HG03097 (cell line): ENCODE results near the gene DUSP1.

Experiments
- ATAC-seq: cut with Tn5 transposase; IDR thresholded peaks from one replicate; pipeline ENCODE4 v1.9.1; 2021; ENCODE audit not compliant: unreplicated experiment, low FRiP score

The DUSP1 gene

DNA sequence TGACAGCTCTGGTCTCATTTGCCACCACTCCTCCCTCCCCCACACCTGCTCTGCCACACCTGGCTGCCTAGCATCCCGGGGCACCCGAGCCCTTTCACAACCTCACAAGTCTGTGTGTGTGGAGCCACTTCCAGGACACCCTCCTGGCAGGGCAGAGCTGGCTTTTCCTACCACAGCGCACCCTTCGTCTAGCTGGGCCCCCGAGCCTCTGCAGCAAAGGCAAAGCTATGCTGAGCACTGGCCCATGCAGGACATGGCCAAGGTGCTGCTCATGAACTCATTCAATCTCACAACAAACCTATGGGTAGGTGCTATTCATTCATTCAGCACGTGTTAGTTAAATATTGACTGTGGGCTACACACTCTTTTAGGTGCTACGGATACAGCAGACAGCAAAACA is 43.4 kb downstream of the DUSP1 start:
- no peak for ATAC-seq

DNA sequence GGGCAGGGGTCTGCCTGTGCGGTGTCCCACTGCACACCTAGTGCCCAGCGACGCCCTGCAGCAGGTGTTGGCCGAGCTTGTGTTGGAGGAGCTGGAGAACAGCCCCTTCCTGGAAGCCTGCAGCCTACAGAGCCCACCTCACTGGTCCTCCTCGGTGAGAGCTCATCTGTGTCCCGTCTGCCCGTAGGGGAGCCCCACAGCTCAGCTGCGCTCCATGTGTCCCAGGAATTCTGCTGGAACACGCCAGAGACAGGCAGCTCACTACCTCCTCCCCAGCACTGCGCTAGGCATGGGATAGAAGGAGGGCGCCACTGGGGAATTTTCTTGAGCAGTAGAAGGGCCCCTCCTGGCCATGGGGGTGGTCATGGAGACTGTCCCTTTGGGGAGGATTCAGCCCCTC is 44.0 kb downstream of the DUSP1 start:
- ATAC-seq = no peak

DNA sequence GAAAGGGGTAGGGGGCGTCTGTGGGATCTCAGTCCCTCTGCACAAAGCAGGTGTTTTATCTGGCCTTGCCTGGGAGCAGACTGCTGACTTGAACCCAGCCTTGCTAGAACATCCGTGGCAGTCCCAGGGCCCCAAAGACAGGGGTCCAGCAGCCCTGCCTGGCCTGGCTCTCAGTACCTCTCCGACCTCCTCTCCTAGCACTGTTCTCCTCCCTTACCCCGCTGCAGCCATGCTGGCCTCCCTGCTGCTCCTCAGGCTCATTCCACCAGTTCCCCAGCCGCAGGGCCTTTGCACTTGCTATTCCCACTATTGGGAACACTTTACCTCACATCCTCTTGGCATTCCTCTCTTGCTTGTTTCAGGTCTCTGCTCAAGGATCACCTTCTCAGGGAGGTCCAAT is 45.2 kb downstream of the DUSP1 start:
- ATAC-seq = no peak

DNA sequence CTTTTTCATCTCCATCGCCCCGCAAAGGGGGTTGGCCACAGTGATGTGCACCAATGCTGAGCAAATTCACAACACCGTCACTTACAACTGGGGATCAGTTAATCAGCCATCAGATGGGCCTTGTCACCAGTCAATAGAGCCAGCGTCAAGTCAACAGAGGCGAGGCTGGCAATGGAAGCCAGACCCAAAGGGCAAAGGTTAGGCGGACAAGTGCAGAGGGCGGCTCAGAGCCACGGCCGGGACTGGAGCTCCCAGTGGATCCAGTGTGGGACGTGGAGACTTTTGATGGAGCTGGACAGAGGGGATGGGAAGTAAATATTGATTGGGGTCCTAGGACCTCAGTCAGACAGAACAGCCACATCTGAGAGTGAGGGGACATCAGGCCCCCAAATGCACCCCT is 45.7 kb downstream of the DUSP1 start:
- no peak for ATAC-seq

DNA sequence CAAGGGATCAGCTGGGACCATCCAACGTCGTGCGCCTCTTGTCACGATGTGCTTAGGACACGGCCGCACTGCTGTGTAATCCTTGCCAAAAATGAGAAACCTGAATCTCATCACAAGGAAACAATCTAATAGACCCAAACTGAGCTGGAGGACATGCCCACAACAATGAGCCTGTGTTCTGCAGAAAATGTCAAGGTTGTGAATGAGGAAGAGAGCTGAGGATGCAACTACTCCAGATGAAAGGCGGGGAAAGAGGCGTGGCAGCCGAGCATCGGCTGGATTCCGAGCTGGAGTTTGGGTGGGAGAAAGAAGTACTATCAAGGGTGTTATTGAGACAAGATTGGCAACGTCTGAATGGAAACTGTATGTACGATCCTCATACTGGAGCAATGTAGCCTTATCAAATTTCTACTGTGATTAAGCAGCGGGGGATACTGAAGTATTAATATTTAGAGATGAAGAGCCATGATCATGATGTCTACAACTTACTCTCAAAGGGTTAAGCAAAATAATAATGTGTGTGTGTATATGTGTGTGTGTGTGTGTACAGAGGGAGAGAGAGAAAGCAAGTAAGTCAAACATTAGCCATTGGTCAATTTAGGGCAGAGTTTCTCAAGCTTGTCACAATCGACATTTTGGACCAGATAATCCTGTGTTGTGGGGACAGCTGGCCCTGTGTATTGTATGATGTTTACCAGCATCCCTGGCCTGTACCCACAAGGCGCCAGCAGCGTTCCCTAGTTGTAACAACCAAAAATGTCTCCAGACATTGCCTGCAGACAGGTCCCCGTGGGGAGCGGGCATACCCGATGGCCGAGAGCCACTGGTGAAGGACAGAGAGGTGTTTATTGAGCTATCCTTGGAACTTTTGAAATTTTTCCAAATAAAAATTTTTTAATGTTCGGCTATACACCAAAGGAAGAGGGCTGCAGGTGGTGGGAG is 46.5 kb downstream of the DUSP1 start:
- ATAC-seq = no peak

DNA sequence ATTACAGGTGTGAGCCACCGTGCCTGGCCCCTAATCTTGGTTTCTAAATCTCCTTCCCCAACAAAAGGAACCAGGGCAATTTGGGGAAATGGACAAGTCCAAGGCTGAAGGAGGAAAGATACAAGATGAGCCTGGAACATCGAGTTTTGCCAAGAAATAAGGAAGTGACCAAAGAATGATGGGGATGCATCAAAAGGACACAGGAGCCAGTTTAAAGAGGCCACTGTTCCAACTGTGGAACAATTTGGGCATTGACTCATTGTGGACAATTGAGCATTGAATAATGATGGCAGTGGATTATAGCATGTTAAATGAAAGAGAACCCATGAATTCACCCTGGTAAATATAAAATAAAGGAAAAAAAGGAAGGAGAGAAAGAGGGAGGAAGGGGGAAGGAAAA is 47.5 kb downstream of the DUSP1 start:
- no peak for ATAC-seq

DNA sequence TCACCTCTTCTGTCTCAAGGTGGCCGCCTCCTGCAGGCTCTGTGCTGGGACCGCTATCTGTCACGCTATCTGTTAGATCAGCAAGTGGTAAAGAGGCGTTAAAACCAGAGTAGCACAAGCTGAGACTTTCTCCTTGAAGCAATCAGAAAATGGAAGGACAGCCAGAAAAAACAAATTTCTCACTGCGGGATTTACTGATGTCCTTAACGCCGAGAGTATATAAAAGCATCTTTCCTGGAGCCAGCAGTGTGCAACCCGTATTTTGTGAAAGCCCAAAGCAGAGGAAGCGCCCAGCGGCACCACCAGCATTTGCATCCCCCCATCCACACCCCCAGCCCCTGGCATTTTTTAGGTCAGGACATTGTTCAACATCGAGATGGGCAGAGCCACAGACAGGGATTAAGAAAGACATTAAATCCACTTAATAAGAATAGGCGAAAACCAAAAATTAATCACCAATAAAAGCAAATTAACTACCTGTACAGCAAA is 48.6 kb downstream of the DUSP1 start:
- ATAC-seq = no peak

DNA sequence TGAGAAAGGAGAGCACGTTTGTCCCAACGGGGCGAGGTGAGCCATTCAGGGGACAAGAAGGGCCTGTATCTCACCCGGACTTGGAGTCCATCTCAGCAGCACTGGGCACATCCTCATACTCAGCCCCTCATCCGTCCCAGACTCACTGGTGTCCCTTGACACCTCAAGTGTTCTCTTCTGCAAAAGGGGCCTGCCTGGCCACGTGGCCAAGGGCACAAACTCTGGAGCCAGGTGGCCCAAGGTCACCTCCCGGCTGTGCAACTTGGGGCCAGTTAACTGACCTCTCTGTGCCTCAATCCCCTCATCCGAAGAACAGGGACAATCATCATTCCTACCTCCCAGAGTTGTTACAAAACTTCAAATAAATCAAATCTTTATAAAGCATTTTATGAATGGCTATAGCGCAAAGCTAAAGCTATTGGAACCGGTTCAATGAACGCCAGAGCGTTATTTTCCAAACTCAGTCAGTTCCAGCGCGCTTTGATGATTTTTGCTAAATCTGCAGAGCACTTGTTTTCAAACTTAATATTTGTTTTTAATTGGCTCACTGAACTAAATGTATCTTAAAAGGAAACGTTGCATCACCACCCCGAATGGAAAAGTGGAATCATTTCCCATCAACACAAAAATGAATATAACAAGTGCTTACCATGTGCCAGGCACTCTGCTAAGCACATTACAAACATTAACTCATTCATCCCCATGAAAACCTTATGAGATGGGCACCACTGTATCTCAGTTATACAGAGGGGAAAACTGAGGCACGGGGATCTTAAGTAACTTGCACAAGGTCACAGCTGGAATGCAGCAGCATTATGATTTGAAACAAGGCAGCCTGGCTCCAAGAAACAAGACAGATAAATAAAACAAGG is 49.3 kb downstream of the DUSP1 start:
- no peak for ATAC-seq

DNA sequence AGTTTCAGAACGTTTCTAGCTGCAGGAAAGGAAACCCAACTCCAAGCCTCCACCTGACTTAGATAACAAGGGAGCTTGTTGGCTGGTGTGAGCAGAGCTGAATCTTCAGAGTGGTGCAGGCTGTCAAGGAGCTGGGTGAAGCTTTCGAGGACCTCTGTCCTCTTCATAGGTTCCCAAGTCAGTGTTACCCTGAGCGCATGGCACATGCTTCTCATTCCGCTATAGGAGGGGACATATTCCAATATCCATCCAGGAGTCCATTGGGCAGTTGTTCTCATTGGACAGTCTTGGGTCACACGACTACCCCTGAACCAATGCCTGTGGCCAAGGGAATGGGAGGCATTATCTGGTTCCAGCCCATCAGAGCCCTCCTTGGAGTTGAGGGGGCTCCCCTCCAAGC is 50.3 kb downstream of the DUSP1 start:
- no peak for ATAC-seq

DNA sequence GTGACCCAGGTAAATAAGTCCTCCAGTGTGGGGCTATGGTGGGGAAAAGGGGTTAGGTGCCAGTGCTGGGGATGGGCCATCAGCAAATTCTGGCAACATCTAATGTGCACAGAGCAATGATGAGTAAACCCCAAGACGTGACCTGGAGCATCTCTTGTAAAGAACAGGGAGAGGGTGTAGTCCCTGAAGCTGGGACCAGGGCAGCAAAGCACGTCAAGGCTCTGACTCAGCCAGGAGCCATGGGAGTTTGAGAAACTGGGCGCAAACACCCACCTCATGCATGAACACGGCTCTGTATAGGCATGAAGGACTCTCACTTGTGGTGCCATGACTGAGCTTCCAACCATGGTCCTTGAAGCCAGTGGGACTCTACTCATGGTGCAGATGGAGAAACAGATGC is 51.8 kb downstream of the DUSP1 start:
- no peak for ATAC-seq

DNA sequence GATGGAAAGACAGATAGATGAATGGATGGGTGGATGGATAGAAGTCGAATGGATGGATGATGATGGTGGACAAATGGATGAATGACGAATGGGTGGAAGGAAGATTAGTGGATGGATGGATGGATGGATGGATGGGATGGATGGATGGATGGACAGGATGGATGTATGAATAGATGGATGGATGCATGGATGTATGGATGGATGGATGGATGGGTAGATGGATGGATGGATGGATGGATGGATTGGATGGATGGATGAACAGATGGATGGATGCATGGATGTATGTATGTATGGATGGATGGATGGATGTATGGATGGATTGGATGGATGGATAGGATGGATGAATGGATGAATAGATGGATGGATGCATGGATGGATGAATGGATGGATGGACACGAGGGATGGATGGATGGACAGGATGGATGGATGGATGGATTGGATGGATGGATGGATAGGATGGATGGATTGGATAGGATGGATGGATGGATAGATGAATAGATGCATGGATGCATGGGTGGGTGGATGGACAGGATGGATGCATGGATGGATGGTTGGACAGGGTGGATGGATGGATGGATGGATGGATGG is 52.4 kb downstream of the DUSP1 start:
- ATAC-seq = no peak
